Tibial artery (tissue), 4 donors: ENCODE data around the gene CDADC1.

Source experiments
- DNase-seq, 2 donors: peaks; one replicate each; pipeline ENCODE4 v3.0.0-alpha.2; 2019
- H3K27ac ChIP-seq, 2 donors: fragments of 200-600 bp; sonication (generic) in 1 of 2; 1 replicate in 1 of 2; 2 replicates in 1 of 2; pipeline ENCODE4 v1.5.1; 2018 to 2019; ENCODE audit warnings: mild to moderate bottlenecking in 1 of 2
- H3K27me3 ChIP-seq, 2 donors: fragments of 200-600 bp; sonication (generic) in 1 of 2; one replicate each; pipeline versions ENCODE4 v1.5.1 to v1.6.0; 2016 to 2019
- H3K36me3 ChIP-seq, 3 donors: fragments of 200-600 bp; sonication (generic) in 2 of 3; one replicate each; pipeline ENCODE4 v1.5.1; 2016 to 2019; ENCODE audit warnings: mild to moderate bottlenecking in 2 of 3
- H3K4me1 ChIP-seq, 4 donors: fragments of 200-600 bp; sonication (generic) in 2 of 4; 1 replicate in 3 of 4; 2 replicates in 1 of 4; pipeline ENCODE4 v1.5.1; 2016 to 2019
- H3K4me3 ChIP-seq, 2 donors: fragments of 200-600 bp; sonication (generic) in 1 of 2; 1 replicate in 1 of 2; 2 replicates in 1 of 2; pipeline ENCODE4 v1.5.1; 2018 to 2019; ENCODE audit warnings: mild to moderate bottlenecking in 2 of 2
- H3K9me3 ChIP-seq, 3 donors: fragments of 200-600 bp; sonication (generic) in 1 of 3; one replicate each; pipeline ENCODE4 v1.5.1; 2016 to 2019
- CTCF ChIP-seq, 2 experiments: fragments of 200-600 bp in 1 of 2; fragments of 450-650 bp in 1 of 2; IDR thresholded peaks; one replicate each; pipeline ENCODE4 v1.5.1; 2017 to 2019; ENCODE audit warnings: antibody characterized with exemption in 2 of 2, mild to moderate bottlenecking in 1 of 2, moderate library complexity in 1 of 2
- intact Hi-C: fragments of 100-400 bp; cut with DNase I; formaldehyde crosslinking; loops from one replicate; pipeline ENCODE4 v1.15.0; 2023; ENCODE audit warnings: low total_unique reads

Gene CDADC1

DNA sequence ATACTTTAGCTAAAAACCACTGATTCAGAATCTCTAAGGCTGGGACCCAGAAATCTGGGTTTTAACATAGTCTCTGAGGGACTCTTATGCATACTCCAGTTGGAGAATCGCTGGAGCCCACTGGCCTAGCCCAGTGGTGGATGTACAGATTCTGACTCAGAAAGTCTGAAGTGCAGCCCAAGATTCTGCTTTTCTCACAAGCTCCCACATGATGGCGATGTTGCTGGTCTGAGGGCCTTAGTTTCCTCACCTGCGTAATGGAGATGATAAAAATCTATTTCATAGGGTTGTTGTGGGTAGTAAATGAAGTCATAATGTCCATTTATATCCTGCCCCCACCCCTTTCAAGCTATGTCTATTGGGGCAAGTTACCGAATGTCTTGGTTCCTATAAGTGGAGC is 7.7 kb upstream of the CDADC1 start:
- Histone ChIP-seq H3K9me3 (no peaks in the 10 kb centered on the region), H3K27me3 (no peaks in the 10 kb centered on the region), H3K4me3 (no peak overlapping the region), H3K36me3 (no peaks in the 10 kb centered on the region), H3K4me1 (no peaks in the 10 kb centered on the region), H3K27ac (no peak overlapping the region)
- intact Hi-C loops: loop anchor here (10.0 kb wide), 1 partner anchor 265 kb away; the partner anchor contains the start of gene FNDC3A
- DNase-seq: no peak
- TF ChIP-seq CTCF (IDR thresholded peaks at IDR 0.05): peak; percentile 15 to 28

DNA sequence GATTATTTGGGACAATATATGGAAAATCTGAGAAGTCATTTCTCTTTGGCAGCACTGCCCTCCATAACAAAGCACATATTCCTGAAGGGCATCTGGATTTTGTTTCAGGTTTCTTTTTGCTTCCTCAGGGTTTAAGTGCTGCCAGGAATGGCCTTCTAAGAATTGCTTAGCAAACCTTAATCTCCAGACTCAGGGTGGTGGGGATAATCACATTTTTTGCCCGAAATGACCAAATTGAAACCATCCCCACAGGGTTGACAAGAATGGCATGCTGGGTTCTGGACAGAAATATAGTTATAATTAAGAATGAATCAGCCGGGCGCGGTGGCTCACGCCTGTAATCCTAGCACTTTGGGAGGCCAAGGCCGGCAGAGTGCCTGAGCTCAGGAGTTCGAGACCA is 6.4 kb upstream of the CDADC1 start:
- no peak for TF ChIP-seq CTCF (IDR thresholded peaks at IDR 0.05)
- H3K36me3 ChIP-seq: no peaks in the 10 kb centered on the region
- no peak overlapping the region for H3K27ac ChIP-seq
- no peaks in the 10 kb centered on the region for H3K9me3 ChIP-seq
- no peak overlapping the region for H3K4me3 ChIP-seq
- no peak for DNase-seq
- no peaks in the 10 kb centered on the region for H3K27me3 ChIP-seq
- intact Hi-C loops: loop anchor here (10.0 kb wide), 1 partner anchor 266 kb away; the partner anchor contains the start of gene FNDC3A
- no peaks in the 10 kb centered on the region for H3K4me1 ChIP-seq

GRCh38 chr13:49245101-49245500 is 2.6 kb upstream of the CDADC1 start:
- H3K36me3 ChIP-seq: no peaks in the 10 kb centered on the region
- DNase-seq: no peak
- H3K4me3 ChIP-seq: no peak overlapping the region
- H3K27me3 ChIP-seq: no peaks in the 10 kb centered on the region
- no peak for TF ChIP-seq CTCF (IDR thresholded peaks at IDR 0.05)
- no peak overlapping the region for H3K27ac ChIP-seq
- H3K9me3 ChIP-seq: no peaks in the 10 kb centered on the region
- peaks cover 0 to 17% (median 12%) of the 10 kb centered on the region in 4 donors for H3K4me1 ChIP-seq
- intact Hi-C loops: loop anchor here (10.0 kb wide), 1 partner anchor 270 kb away; the partner anchor contains the start of gene FNDC3A

DNA sequence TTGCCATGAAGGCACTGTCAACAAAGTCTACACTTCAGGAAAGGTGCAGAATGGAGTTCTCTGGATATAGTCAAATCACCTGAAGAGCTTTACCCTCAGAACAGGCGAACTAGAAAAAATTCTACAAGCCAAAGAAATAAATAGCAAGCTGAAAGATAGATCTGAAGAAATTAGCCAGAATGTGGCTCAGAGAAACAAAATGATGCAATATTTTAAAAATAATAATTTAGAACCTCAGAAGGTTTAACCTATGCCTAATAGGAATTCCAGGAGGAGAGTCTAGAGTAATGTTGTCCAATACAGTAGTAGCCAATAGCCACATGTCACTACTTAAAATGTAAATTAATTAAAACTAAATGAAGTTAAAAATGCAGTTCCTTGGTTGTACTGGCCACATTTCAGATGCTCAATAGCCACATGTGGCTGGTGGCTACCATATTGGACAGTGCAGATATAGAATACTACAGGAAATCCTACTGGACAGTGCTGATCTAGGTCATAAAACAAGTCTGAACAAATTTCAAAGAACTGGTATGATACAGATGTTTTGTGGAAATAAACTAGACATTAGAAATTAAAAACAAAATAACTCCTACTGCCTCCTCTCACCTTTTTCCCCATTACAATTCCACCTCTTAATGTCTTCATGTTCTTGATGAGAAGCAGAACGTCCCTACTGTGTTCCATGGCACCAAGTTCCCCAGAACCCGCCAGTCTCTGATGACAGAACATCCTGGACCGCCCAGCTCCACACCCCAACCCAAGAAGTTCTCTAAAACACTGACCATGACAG is 679 bp upstream of the CDADC1 start:
- peak overlapping the region; percentile 91 to 93 for H3K27ac ChIP-seq
- H3K36me3 ChIP-seq: peaks cover 0 to 4% (median 0%) of the 10 kb centered on the region in 3 donors
- DNase-seq: no peak
- H3K9me3 ChIP-seq: no peaks in the 10 kb centered on the region
- H3K4me1 ChIP-seq: peaks cover 0 to 17% (median 12%) of the 10 kb centered on the region in 4 donors
- H3K27me3 ChIP-seq: no peaks in the 10 kb centered on the region
- peak overlapping the region; percentile 84 to 91 for H3K4me3 ChIP-seq
- intact Hi-C loops: loop anchor here (10.0 kb wide), 1 partner anchor 272 kb away; the partner anchor contains the start of gene FNDC3A
- no peak for TF ChIP-seq CTCF (IDR thresholded peaks at IDR 0.05)

GRCh38 chr13:49248622-49249002 is 887 bp downstream of the CDADC1 start:
- Histone ChIP-seq H3K27me3 (no peaks in the 10 kb centered on the region), H3K36me3 (peaks cover 0 to 4% (median 0%) of the 10 kb centered on the region in 3 donors), H3K4me3 (peak overlapping the region; percentile 84 to 91), H3K9me3 (no peaks in the 10 kb centered on the region), H3K27ac (peak overlapping the region; percentile 91 to 93), H3K4me1 (peaks cover 0 to 20% (median 13%) of the 10 kb centered on the region in 4 donors)
- intact Hi-C loops: loop anchor here (10.0 kb wide), 1 partner anchor 274 kb away; the partner anchor contains the start of gene FNDC3A
- no peak for DNase-seq
- TF ChIP-seq CTCF (IDR thresholded peaks at IDR 0.05): no peak
